ENCODE measurements around the gene LYAR.

The LYAR gene, protein sequence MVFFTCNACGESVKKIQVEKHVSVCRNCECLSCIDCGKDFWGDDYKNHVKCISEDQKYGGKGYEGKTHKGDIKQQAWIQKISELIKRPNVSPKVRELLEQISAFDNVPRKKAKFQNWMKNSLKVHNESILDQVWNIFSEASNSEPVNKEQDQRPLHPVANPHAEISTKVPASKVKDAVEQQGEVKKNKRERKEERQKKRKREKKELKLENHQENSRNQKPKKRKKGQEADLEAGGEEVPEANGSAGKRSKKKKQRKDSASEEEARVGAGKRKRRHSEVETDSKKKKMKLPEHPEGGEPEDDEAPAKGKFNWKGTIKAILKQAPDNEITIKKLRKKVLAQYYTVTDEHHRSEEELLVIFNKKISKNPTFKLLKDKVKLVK

DNA sequence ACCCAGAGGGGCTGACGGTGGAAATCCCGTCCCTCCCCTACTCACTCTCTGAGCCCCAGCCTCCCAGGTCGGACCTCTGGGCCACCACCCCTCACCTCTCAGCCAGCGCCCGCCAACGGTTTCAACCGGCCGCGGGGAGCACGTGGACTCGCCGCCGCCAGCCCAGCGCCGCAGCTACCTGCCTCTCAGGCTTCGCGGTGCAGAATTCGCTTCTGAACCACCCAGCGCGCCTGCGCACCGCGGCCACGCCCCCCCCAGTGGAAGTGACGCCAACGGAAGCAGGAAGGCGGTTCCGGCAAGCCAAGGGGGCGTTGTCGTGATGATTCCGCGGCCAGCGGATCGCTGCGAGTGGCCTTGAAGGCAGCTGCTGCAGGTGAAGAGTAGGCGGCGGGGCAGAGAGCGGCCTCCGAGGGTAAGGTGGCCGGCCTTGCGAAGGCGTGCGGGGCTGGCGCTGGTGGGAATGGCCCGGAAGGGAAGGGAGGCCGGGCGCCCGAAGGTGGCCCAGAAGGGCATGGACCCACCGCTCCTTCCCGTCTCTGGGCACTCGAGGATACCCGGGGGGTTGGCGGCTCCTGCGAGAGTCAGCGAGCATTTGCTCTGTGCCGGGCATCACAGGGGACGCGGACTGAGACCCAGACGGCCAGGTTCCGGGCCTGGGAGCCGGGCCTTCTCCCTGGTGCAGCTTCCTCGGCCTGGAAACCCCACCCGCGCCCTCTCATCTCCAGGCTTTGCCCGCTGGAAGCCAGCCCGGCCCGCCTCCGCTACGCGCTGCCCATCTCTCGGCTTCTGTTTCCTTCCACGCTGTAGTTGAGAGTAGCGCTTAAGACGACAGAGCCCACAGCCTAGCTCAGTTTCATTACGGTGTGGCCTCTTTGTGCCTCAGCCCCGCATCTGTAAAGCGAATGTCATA lies at the start of gene LYAR, which contains the start of gene ZBTB49:
Gene LYAR, minus strand, starts transcription at position 214 of the 910 bp plus-strand sequence. CDS start 6,412 bp downstream, outside the sequence.
Gene ZBTB49, plus strand, starts transcription at position 311 of the 910 bp plus-strand sequence. CDS start 9,695 bp downstream, outside the sequence.
- peak; percentile 94 for DNase-seq (ENCODE audit: low spot score)

DNA sequence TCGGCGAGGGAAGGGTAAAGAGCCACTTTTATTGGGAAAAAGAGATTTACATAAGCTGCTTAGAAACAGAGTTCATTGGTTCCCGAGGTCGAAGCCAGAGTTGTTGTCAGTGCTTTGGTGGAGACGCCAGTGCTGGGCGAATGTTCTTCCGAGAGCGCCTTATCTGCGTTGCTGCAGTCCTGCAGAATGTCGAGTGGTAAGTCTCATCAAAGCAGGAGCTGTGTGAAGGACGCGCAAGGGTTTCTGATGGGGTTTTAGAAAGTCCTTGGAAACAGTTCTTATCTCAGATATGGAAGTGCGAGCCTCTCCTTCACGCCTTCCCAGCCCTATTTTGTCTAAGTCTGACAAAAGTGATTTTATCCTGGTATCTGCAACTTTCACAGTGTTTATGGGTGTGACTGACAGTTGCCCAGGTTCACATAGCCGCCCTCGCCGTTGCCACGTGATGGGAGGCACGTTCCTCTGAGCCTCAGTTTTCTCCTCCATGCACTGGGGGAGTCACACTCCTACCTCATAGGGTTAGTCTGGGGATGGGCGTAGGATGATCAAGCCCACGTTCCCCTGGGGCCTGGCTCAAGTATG lies 49.6 kb upstream of the LYAR start:
- DNase-seq (ENCODE audit: low spot score) = peak; percentile 40

DNA sequence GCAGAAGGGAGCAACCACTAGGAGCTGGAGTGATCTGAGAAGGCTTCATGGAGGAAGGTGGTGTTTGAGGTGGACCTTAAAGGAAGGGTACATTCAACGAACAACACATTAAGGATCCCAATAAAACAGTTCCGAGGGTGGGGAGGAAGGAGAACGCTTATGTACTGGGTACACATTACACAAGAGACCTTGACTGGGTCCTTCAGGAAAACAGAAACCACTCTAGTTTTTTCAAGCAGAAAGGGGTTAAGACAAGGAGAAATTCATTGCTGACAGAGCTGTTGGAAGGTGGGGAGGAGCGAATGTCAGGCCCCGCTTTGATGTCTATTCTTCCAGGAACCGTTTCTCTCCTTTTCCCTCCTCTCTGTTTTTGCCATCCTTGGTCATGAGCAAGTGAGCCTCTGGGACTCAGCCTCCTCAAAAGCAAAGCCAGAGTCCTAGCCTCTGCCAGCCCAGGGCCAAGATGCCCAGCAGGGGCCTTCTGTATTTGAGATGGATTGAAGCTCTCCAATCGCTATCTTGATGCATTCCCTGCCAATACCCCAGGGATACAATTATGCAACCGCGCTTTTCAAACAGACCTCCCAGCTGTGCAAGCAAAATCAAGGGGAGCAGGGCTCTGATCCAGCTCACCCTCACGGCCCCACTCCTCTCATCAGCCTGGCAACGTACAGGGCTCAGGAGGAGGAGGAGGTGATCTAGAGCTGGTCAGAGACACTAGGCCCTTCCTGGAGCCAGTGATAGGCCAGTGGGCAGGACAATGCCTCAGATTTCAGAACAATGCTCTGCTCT lies 48.5 kb upstream of the LYAR start:
- no peak for DNase-seq (ENCODE audit: low spot score)

DNA sequence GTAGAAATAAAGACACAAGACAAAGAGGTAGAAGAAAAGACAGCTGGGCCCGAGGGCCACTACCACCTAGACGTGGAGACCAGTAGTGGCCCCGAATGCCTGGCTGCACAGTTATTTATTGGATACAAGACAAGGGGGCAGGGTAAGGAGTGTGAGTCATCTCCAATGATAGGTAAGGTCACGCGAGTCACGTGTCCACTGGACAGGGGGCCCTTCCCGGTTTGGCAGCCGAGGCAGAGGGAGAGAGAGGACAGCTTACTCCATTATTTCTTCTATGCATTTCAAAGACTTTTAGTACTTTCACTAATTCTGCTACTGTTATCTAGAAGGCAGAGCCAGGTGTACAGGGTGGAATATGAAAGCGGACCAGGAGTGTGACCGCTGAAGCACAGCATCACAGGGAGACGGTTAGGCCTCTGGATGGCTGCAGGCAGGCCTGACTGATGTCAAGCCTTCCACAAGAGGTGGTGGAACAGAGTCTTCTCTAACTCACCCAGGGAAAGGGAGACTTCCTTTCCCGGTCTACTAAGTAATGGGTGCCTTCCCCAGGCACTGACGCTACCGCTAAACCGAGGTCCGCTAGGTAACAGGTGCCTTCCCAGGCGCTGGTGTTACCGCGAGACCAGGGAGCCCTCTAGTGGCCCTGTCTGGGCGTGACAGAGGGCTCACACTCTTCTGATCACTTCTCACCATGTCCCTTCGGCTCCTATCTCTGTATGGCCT lies 45.0 kb upstream of the LYAR start:
- peak; percentile 74 for DNase-seq (ENCODE audit: low spot score)

DNA sequence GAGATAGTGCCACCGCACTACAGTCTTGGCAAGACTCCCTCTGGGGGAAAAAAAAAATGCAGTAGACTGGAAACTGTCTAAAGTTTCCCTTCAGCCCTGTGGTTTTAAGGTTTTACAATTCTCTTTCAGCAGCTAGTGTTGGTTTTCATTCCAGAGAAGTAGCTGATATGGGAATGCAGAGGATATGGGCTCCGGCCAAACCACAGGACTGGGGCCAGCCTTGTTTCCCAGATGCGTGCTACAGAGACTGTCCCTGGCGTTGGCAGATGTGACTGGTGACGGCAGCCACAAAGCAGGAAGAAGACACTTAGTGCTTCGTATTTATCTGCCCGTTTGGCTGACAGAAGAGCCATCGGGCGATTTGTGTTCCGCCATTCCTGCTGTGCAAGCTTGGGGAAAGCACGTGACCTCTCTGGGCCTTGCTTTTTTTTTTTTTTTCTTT lies 43.3 kb upstream of the LYAR start:
- no peak for DNase-seq (ENCODE audit: low spot score)

DNA sequence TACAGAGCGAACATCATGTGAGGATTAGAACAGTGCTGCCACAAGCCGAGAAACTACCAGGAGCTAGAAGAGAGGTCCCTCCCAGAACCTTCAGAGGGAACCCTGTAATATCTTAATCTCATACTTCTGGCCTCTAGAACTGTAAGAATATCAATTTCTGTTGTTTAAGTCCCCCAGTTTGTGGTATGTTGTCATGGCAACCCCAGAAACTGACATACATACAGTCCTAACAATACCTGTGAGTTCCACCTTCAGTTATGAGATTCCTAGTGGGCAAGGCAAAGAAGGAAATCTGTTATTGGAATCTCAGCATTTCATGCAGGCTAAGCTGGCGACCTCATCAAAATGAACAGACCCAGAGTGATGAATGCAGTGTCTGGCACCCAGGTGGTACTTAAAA lies 42.6 kb upstream of the LYAR start:
- no peak for DNase-seq (ENCODE audit: low spot score)

DNA sequence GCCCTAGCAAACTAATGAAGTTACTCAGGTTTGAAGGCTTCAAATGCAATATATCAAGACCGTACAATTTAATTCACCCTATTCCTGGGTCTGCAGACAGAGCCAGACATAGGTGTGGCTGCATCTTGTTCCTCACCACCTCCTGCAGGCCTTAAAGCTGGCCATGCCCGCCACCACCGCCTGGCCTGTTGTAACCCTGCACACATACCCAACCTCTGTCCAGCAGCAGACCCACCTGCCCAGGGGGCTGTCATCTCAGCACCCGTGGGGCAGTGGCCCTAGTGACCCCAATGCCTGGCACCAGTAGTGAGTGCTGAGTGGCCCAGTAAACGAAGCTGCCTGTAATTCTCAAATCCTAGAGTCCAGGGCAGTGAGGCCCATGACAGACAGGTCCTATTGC lies 40.8 kb upstream of the LYAR start:
- DNase-seq (ENCODE audit: low spot score) = no peak

DNA sequence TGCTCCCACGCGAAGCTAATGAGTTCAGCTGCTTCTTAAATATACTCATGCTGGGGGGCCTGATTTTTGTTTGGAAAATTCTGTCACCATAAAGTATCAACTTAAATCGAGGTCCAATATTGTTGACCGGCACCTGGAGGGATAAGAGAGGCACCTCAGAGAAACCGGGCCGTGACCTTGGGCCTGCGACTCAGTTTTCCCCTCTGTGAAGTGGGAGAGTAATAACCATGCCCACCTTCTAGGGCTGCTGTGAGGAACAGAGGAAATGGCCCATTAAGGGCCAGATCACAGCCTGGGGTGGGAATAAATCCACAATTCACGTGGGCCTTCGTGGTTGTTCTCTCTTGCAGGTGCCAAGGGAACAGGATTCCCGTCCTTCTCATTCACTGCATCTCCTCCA lies 39.5 kb upstream of the LYAR start:
- DNase-seq (ENCODE audit: low spot score) = no peak

DNA sequence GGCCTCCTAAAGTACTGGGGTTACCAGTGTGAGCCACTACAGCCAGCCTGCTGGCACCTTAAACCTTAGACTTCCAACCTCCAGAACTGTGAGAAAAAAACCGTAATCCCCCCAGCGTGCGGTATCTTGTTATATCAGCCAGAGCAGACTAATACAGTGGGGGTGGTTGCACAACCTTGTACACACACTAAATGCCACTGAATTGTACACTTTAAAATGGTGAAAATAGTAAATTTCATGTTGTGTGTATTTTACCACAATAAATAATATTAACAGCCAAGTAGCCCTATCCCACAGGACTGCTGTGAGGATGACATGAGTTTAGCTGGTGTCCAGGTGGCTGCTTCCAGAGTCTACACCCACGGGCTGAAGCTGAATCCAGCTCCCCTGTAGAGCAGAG lies 38.9 kb upstream of the LYAR start:
- no peak for DNase-seq (ENCODE audit: low spot score)

DNA sequence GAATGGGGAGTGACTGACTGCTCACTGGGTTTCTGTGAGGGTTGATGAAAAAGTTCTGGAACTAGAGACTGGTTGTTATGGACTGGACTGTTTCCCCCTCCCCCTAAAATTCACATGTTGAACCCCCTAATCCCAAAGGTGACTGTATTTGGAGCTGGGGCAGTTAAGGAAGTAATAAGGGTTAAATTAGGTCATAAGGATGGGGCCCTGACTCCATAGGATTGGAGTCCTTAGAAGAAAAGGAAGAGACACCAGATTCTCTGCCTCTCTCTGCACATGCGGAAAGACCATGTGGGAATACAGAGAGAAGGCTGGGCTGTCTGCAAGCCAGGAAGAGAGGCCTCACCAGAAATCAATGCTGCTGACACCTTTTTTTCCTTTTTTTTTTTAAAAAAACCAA lies 38.3 kb upstream of the LYAR start:
- DNase-seq (ENCODE audit: low spot score) = no peak

DNA sequence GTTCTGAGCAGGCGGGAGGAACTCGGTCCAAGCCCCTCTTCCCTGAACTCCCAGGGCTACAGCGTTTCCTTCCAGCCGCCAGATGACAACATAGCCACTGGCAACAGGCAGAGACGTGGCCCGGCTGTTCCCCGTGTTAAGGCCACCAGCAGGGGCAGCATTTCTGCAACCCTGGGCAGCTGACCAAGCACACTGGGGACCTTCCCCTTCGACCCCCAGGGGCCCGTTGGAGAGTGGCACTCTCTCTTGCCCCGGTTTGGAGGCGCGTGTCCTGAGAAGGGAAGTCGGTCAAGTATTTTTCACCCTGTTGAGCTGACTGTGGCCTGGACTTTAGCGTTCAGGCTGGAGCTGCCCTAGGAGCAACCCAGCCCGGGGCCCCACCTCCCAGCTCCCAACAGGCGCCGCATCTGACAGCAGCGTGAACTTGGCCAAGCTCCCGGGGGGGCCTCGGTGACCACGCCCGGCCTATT lies 37.7 kb upstream of the LYAR start:
- no peak for DNase-seq (ENCODE audit: low spot score)

DNA sequence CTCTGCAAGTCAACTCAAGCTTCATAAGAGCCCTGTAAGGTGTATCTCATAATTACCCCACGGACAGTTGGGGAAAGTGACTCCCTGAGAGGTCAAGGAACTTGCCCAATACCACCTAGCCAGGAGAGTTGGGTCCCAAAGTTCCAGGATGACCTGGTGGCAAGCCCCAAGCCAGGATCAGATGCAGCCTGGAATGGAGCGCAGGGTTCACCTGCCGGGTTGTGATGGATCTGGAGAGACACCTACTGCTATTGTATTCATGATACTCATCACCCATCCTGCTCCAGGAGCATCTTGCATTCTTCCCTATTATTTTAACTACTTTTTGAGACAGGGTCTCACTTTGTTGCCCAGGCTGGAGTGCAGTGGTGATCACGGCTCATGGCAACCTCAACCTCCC lies 36.2 kb upstream of the LYAR start:
- DNase-seq (ENCODE audit: low spot score) = no peak

DNA sequence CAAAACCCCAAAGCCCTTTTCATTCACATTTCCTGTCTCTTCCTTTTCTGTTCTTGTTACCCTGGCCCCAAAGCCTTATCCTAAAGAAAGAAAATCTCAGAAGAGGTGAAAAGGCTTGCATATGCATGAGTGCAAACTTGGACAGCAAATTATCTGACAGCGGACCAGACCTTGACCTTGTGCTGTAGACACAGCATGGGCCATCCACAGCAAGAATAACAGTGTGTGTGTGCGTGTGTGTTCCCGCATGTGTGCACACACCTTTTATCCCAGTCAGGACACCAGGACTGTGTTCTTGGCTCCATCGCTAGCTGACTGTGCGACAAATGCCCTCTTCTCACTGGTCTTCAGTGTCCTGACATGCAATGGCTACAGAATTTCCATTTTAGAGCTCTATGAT lies 35.4 kb upstream of the LYAR start:
- DNase-seq (ENCODE audit: low spot score) = no peak

DNA sequence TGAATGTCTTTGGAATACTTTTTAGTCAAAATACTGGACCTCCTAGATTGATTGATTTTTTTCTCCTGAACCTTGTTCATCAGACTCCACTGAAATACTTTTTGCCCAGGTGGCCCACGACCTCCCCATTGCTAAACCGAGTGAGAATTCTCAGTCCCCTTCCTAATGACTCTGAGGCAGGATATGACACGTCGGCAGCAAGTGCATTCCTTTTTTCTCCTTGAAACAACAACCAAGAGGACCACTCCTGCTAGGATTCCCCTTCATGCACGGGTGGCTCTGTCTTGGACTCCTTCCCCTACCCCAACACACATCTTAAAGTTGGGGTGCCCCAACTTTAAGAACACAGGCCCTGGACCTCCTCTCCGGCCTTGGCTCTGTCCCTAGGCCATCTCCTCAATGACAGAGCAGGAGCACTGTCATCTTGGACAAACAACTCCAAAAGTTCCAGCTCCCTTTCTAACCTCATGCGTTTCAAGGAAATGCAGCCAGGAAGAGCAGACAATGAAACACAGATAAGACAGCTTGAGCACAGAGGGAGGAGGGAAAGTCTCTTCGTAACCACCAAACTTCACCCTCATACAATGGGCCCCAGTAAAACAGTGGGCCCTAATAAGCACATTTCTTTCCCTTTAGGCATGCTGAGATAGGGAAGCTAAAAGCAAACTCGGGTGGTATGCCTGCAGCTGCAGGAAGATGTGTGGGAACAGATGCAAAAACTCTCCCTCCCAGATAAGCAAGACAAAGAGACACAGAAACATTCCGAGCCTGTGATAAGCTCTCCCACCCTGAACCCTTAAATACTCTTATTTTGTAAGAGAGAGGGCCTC lies 34.0 kb upstream of the LYAR start:
- peak; percentile 7 for DNase-seq (ENCODE audit: low spot score)

DNA sequence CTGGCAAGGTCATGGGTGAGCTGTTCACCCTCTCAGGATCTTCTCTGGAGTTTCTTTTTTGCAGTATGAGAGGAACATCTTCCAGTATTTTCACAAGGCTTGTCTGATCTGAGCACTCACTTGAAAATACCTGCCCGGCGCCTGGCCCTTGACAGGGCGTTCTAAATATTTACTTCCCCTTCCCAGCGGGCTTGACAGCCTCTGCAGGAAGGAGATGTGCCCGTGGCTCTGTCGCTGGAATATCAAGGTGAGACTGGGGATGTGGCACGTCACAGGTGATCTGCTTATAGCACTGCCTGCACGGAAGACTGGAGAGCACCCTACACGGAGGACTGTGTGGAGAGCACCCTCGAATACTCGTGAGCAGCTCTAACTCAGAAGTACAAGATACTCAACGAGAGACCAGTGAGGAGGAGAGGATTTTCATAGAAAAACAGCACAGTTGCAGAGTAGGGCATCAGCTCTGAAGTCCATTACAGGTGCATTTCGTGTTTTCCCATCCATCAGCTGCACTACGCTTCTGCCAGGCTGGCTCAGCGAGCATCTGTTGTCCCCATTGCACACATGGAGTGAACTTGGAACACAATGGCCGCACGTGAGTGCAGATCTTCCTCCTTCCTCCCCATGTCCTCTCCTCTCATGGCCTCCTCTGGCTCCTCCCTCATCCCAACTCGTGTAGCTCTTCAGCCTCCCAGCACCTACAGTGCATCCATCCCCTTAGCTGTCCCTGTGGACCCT lies 32.2 kb upstream of the LYAR start:
- no peak for DNase-seq (ENCODE audit: low spot score)

DNA sequence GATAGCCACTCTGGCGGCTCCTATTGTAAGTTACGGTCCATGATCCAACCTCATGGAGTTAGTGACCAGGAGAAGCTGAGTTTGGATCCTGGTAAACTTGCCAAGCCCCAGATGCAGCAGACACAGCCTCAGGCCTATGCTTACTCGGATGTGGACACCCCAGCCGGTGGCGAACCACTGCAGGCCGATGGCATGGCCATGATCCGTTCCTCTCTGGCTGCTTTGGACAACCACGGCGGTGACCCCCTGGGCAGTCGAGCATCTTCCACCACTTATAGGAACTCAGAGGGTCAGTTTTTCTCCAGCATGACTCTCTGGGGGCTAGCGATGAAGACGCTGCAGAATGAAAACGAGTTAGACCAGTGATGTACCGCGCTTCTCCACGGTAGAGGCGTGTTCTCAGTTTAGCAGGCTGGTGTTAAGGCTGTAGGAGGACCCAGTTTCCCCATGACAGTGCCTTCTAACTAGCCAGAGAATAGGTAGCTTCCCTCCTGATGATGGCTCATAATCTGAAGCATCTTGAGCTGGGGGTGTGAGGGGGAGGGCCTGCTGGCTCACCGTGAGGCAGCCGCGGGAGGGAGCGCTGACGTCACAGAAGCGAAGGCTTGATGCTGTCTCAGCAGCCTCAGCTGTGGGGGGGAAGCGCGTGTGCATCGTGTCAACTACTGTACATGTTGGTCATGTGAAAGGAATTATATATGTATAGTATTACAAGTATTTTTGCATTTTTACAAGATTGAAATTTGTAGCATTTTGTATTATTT lies 31.2 kb upstream of the LYAR start:
- no peak for DNase-seq (ENCODE audit: low spot score)

DNA sequence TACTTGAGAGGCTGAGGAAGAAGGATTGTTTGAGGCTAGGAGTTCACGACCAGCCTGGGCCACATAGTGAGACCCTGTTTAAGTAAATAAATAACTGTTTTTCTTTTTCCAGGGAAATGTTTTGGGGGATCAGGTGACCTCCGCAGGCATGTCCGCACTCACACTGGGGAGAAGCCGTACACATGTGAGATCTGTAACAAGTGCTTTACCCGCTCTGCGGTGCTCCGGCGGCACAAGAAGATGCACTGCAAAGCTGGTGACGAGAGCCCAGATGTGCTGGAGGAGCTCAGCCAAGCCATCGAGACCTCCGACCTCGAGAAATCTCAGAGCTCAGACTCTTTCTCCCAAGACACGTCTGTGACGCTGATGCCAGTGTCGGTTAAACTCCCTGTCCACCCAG lies 30.6 kb upstream of the LYAR start:
- DNase-seq (ENCODE audit: low spot score) = no peak

DNA sequence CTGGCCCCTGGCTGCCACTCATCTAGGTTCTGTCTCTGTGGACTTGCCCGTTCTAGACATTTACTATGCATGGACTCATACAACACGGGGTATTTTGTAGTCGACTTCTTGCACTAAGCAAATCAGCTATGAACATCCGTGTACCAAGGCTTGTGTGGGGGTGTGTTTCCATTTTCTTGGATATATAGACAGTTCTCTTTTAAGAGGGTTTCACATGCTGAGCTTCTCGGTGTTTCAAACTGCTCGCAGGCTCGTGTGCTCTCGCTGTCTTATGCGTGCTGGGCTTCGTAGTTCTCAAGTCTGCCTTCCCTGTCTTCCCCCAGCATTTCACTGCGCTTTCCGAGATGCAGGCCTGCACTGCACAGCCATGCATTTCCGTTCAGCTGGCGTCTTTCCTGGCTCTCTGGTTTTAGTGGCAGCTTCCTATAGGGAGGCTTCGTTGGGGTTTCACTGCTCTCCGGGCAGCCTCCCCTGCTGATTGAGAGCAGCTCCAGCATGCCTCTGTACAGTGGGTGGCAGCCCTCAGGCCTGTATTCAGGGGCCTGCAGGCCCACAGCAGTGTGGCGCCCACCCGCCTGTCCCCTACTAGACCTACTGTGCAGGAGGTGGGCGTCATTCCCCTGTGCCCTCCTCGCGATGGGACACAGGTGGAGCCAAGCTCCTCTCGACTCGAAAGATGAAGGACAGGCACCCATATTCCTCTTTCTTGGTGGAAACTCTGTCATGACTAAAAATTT lies 27.7 kb upstream of the LYAR start:
- DNase-seq (ENCODE audit: low spot score) = no peak
